Endothelial cell of umbilical vein (primary cell): ENCODE results near the gene CD47. TPM values are rescaled to one million over a fixed set of nuclear protein-coding genes. Genes with fewer than 3 reads are reported as not detected.
A peak's percentile ranks its signal among the peaks of the same experiment; 100 is the strongest.

Source experiments
- BruUV-seq: library from RNA; stranded (reverse); fragments of 400-500 nt; replicated peaks from 2 replicates; lab custom pipeline; 2021; lab: Mats Ljungman, UMichigan
- CTCF ChIA-PET: fragments of 300-600, 350-600 bp; sonication (Branson Sonifier 250); formaldehyde crosslinking; loops from one replicate; lab custom pipeline; 2021; ENCODE audit warnings: antibody characterized with exemption, inconsistent platforms; lab: Charles Lee
- POLR2A ChIA-PET: fragments of 300-600, 350-600 bp; sonication (Branson Sonifier 250); formaldehyde crosslinking; loops from one replicate; lab custom pipeline; 2021; ENCODE audit warnings: antibody characterized with exemption, inconsistent platforms; lab: Charles Lee
- DNase-seq: peaks from one replicate; pipeline ENCODE4 v3.0.0-alpha.2; 2011; ENCODE audit warnings: low read depth, low spot score
- FAIRE-seq: peaks from 2 replicates; lab custom pipeline; 2011; peaks lifted over from hg19 to GRCh38; lab: Jason Lieb, UNC
- H2AFZ ChIP-seq: 2 replicates; pipeline ENCODE4 v1.6.0; 2012; ENCODE audit warnings: low read depth, low read length, control low read depth, inconsistent platforms
- H3K27ac ChIP-seq: 2 replicates; pipeline ENCODE4 v1.5.1; 2011; ENCODE audit warnings: low read depth, mild to moderate bottlenecking, control low read depth, low read length, moderate library complexity; ENCODE audit not compliant: insufficient read depth
- H3K27me3 ChIP-seq, 2 experiments: 2 replicates each; pipeline versions ENCODE4 v1.6.0 to v1.6.1; 2011; ENCODE audit warnings: low read length in 2 of 2, mixed read lengths in 1 of 2; ENCODE audit not compliant: control insufficient read depth in 2 of 2, insufficient read depth in 2 of 2
- H3K36me3 ChIP-seq, 2 experiments: 2 replicates in 1 of 2; 3 replicates in 1 of 2; pipeline ENCODE4 v1.5.1; 2011; ENCODE audit warnings: low read length in 2 of 2, mild to moderate bottlenecking in 1 of 2, moderate library complexity in 1 of 2; ENCODE audit not compliant: control insufficient read depth in 2 of 2, insufficient read depth in 2 of 2; ENCODE audit errors: extremely low read depth in 1 of 2
- H3K4me1 ChIP-seq: 3 replicates; pipeline ENCODE4 v1.5.1; 2011; ENCODE audit warnings: mild to moderate bottlenecking, low read length; ENCODE audit not compliant: control insufficient read depth, insufficient read depth; ENCODE audit errors: extremely low read depth
- H3K4me2 ChIP-seq: 2 replicates; pipeline ENCODE4 v1.6.1; 2011; ENCODE audit warnings: low read length, control low read depth, mixed read lengths; ENCODE audit not compliant: insufficient read depth
- H3K4me3 ChIP-seq, 3 experiments: fragments of 200-600 bp in 1 of 3; sonication (generic), shearing (Covaris generic) in 1 of 3; replicated peaks in 1 of 3; 2 replicates each; pipeline ENCODE4 v1.5.1; 2011 to 2016; ENCODE audit warnings: control low read depth in 3 of 3, low read length in 3 of 3, mild to moderate bottlenecking in 2 of 3, inconsistent platforms in 1 of 3, low read depth in 1 of 3, moderate library complexity in 1 of 3; ENCODE audit not compliant: insufficient read depth in 1 of 3
- H3K79me2 ChIP-seq: 2 replicates; pipeline ENCODE4 v1.6.0; 2012; ENCODE audit warnings: low read length, inconsistent platforms; ENCODE audit not compliant: control insufficient read depth, insufficient read depth
- H3K9ac ChIP-seq: replicated peaks from 2 replicates; pipeline ENCODE3; 2011; ENCODE audit warnings: low read length, control low read depth; ENCODE audit not compliant: insufficient read depth; ENCODE audit errors: extremely low read depth
- H3K9me1 ChIP-seq: replicated peaks from 3 replicates; pipeline ENCODE4 v1.6.0; 2011; ENCODE audit warnings: mild to moderate bottlenecking, low read length; ENCODE audit not compliant: control insufficient read depth, insufficient read depth; ENCODE audit errors: extremely low read depth
- H3K9me3 ChIP-seq: replicated peaks from 2 replicates; pipeline ENCODE4 v1.5.1; 2012; ENCODE audit warnings: low read length, inconsistent platforms; ENCODE audit not compliant: control insufficient read depth, insufficient read depth
- H4K20me1 ChIP-seq: replicated peaks from 2 replicates; pipeline ENCODE3; 2011; ENCODE audit warnings: mild to moderate bottlenecking, low read length; ENCODE audit not compliant: control insufficient read depth, insufficient read depth; ENCODE audit errors: extremely low read depth
- EZH2 ChIP-seq: IDR thresholded peaks from 2 replicates; pipeline ENCODE4 v1.6.1; 2012; ENCODE audit warnings: borderline replicate concordance, low read depth, mild to moderate bottlenecking, moderate library complexity, low read length, inconsistent platforms; ENCODE audit not compliant: severe bottlenecking
- FOS ChIP-seq: IDR thresholded peaks from 2 replicates; pipeline ENCODE4 v1.6.1; 2011; ENCODE audit warnings: mild to moderate bottlenecking, low read length, moderate library complexity, borderline replicate concordance; ENCODE audit not compliant: insufficient read depth
- GATA2 ChIP-seq: IDR thresholded peaks from 2 replicates; pipeline ENCODE4 v1.7.0; 2011; ENCODE audit warnings: low read depth, mild to moderate bottlenecking, moderate library complexity, mixed read lengths, low read length; ENCODE audit not compliant: insufficient read length, insufficient read depth
- JUN ChIP-seq: IDR thresholded peaks from 2 replicates; pipeline ENCODE4 v1.6.1; 2011; ENCODE audit warnings: borderline replicate concordance, low read depth; ENCODE audit not compliant: insufficient read length, insufficient read depth
- MYC ChIP-seq: IDR thresholded peaks from one replicate; pipeline ENCODE4 v1.6.1; 2011; ENCODE audit warnings: mild to moderate bottlenecking, low read depth, low read length
- POLR2A ChIP-seq: IDR thresholded peaks from 2 replicates; pipeline ENCODE4 v1.6.1; 2012; ENCODE audit warnings: low read depth, mild to moderate bottlenecking, control low read depth, low read length
- POLR2AphosphoS5 ChIP-seq: IDR thresholded peaks from 2 replicates; pipeline ENCODE4 v1.6.1; 2012; ENCODE audit warnings: low read depth, mild to moderate bottlenecking, control low read depth, low read length, moderate library complexity; ENCODE audit not compliant: insufficient read depth
- dilution Hi-C: fragments of 300-500 bp; cut with MboI; formaldehyde crosslinking; loops from one replicate; pipeline ENCODE4 v1.15.0; 2019; ENCODE audit warnings: low sequenced_read_pairs; ENCODE audit not compliant: extremely low pct_ligation_motif_present
- intact Hi-C: fragments of 100-400 bp; cut with micrococcal nuclease; formaldehyde crosslinking; loops from one replicate; pipeline ENCODE4 v1.10.0; 2022
- polyA plus RNA-seq, 4 experiments: library from polyadenylated mRNA; depleted of rRNA in 3 of 4; stranded (reverse) in 3 of 4; unstranded in 1 of 4; fragments of >200 nt; gene quantifications; 2 replicates each; pipeline versions ENCODE4 v1.2.1 to v1.2.3, GENCODE V29; 2011 to 2012; ENCODE audit warnings: missing spikeins in 1 of 4
- total RNA-seq: library from RNA; stranded (reverse); gene quantifications from 2 replicates; pipeline ENCODE4 v1.2.3, GENCODE V29; 2021
- TF ChIP-seq, protein P1 (sequence below), 2 donors: IDR thresholded peaks; 1 replicate in 1 of 2; 2 replicates in 1 of 2; pipeline ENCODE4 v1.5.1; 2011; ENCODE audit warnings: low read length in 2 of 2, mild to moderate bottlenecking in 2 of 2, moderate library complexity in 2 of 2, control low read depth in 1 of 2, inconsistent platforms in 1 of 2, low read depth in 1 of 2; ENCODE audit not compliant: insufficient read depth in 1 of 2; ENCODE audit errors: extremely low read depth in 1 of 2
- TF ChIP-seq, protein P2 (sequence below): IDR thresholded peaks from 2 replicates; pipeline ENCODE4 v1.6.1; 2011; ENCODE audit not compliant: insufficient read depth, insufficient read length

Gene CD47
- total and polyA plus RNA-seq, 2 donors (not counting 3 experiments of a cell fraction or from before 2014, with no cell fraction given): 29.3 to 32.2 TPM

DNA sequence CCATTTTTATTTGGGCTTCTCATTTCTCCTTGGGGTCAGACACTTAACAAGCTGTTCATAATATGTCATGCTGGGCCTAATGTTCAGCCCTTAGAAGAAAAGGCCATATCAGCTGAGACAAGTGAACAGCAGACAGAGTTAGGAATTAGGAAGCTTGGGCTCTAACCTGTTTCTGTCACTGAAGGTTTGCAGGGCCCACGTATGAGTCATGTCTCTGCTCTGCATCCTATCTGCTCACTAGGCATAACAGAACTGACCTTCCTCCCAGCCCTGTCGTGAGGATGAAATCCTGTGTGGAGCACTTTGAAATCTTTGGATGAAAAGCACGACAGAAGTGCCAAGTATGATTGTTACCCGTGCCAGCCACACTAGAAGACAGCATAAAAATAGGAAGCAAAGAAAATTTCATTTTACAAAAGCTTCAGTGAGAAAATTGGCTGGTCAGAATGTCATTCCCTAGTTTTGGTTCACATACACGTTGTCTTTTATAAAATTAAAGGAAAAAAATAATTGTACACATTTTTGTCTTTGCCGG lies 26.5 kb upstream of the CD47 start:
- Histone ChIP-seq H3K4me1 (no peaks in the 10 kb centered on the region), H3K9ac (no peak overlapping the region), H3K36me3 (no peaks in the 10 kb centered on the region), H3K27ac (no peak overlapping the region), H2AFZ (no peak overlapping the region), H3K9me3 (no peaks in the 10 kb centered on the region), H3K9me1 (no peaks in the 10 kb centered on the region), H3K27me3 (peaks cover 0 to 5% of the 10 kb centered on the region in 2 experiments), H3K79me2 (no peaks in the 10 kb centered on the region), H3K4me3 (no peak overlapping the region), H4K20me1 (no peaks in the 10 kb centered on the region), H3K4me2 (no peak overlapping the region)
- intact Hi-C loops: no loop called here
- TF ChIP-seq FOS (peak; percentile 41), POLR2A (no peak)
- no peak for DNase-seq
- dilution Hi-C loops: no loop called here
- CTCF ChIA-PET: no interaction called here
- BruUV-seq: no TSS peak
- peak; percentile 26 for FAIRE-seq
- POLR2A ChIA-PET: no interaction called here

DNA sequence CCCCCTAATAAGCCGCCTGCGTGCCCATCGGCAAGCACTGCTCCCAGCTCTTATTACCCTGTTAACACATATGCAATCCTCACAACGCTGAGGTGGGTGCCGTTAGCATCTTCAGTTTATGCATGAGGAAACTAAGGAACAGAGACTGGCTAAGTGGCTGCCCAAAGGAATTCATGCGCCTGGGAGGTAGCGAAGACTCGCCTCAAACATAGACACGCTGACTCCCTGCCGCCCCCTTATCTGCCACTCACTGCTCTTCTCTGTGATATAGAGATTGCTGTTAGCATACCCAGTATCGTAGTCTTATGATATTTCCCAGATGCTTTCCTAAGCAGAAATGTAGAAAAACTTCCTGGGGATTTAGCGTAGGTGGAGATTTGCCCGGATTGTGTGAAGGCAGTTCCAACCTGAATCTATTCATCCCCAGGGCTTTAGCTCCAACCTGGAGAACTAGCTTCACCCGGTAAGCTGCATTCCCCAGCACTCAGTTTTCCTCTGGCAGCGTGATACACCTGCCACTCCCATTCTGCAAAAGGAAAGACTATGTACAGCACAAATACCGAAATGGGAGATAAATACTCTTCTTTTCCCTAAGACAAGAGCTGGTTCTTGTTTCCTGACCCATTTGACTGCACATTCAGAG lies 23.7 kb upstream of the CD47 start:
- POLR2A ChIA-PET: no interaction called here
- FAIRE-seq: no peak

More for the DNA sequence above, 23.7 kb upstream of the CD47 start:
- intact Hi-C loops: no loop called here
- H3K36me3 ChIP-seq: no peaks in the 10 kb centered on the region
- H3K9me1 ChIP-seq: no peaks in the 10 kb centered on the region
- no peaks in the 10 kb centered on the region for H4K20me1 ChIP-seq
- H3K4me2 ChIP-seq: no peak overlapping the region
- DNase-seq: no peak
- dilution Hi-C loops: no loop called here
- TF ChIP-seq GATA2: no peak
- no peak for TF ChIP-seq POLR2AphosphoS5
- TF ChIP-seq, protein P1, sequence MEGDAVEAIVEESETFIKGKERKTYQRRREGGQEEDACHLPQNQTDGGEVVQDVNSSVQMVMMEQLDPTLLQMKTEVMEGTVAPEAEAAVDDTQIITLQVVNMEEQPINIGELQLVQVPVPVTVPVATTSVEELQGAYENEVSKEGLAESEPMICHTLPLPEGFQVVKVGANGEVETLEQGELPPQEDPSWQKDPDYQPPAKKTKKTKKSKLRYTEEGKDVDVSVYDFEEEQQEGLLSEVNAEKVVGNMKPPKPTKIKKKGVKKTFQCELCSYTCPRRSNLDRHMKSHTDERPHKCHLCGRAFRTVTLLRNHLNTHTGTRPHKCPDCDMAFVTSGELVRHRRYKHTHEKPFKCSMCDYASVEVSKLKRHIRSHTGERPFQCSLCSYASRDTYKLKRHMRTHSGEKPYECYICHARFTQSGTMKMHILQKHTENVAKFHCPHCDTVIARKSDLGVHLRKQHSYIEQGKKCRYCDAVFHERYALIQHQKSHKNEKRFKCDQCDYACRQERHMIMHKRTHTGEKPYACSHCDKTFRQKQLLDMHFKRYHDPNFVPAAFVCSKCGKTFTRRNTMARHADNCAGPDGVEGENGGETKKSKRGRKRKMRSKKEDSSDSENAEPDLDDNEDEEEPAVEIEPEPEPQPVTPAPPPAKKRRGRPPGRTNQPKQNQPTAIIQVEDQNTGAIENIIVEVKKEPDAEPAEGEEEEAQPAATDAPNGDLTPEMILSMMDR (IDR thresholded peaks at IDR 0.05; ENCODE audit: extremely low read depth in 1 of 2, insufficient read depth in 1 of 2, low read depth in 1 of 2, low read length in 2 of 2): no peak
- no peak for TF ChIP-seq FOS
- no peak for TF ChIP-seq JUN
- TF ChIP-seq MYC: no peak
- TF ChIP-seq, protein P2, sequence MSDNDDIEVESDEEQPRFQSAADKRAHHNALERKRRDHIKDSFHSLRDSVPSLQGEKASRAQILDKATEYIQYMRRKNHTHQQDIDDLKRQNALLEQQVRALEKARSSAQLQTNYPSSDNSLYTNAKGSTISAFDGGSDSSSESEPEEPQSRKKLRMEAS: no peak
- no peak for TF ChIP-seq POLR2A
- no peak for TF ChIP-seq EZH2
- H3K4me1 ChIP-seq: no peaks in the 10 kb centered on the region
- H3K9ac ChIP-seq: no peak overlapping the region
- no peak overlapping the region for H3K27ac ChIP-seq
- CTCF ChIA-PET: interaction anchor here (0.8 to 0.9 kb wide), 2 partner anchors 9 to 22 kb away, joined by 3 read pairs; no protein-coding TSS in a partner anchor
- peaks cover 0 to 2% of the 10 kb centered on the region in 2 experiments for H3K27me3 ChIP-seq
- no peaks in the 10 kb centered on the region for H3K9me3 ChIP-seq
- H3K4me3 ChIP-seq: no peak overlapping the region
- H2AFZ ChIP-seq: no peak overlapping the region
- H3K79me2 ChIP-seq: no peaks in the 10 kb centered on the region
- no TSS peak for BruUV-seq
